GM12878 (cell line): ENCODE measurements around the gene CHMP4B.
"Not testable (repeated sequence)": the region's sequence is repeated elsewhere in the genome, so short reads cannot be mapped to it uniquely, and the experiment has no call there.

ENCODE experiments used
- CTCF ChIP-seq, 3 experiments: IDR thresholded peaks in 2 of 3; conservative IDR thresholded peaks in 1 of 3; 2 replicates each; pipeline ENCODE4 v1.5.1; 2011; ENCODE audit warnings: low read depth in 3 of 3, low read length in 3 of 3, mild to moderate bottlenecking in 3 of 3, control low read depth in 2 of 3, moderate library complexity in 2 of 3, inconsistent platforms in 1 of 3, mixed read lengths in 1 of 3; ENCODE audit not compliant: control insufficient read depth in 2 of 3, insufficient read depth in 1 of 3; ENCODE audit errors: extremely low read depth in 1 of 3
- JUND ChIP-seq: IDR thresholded peaks from 2 replicates; pipeline ENCODE4 v1.6.1; 2012; ENCODE audit warnings: low read depth, mild to moderate bottlenecking, low read length, improper control_type of control experiment, moderate library complexity
- KDM1A ChIP-seq: fragments of 200-600 bp; sonication (generic); IDR thresholded peaks from 2 replicates; pipeline ENCODE4 v1.6.1; 2016; ENCODE audit warnings: borderline replicate concordance
- MYC ChIP-seq: IDR thresholded peaks from 2 replicates; pipeline ENCODE4 v1.6.1; 2011; ENCODE audit warnings: mild to moderate bottlenecking, low read length, moderate library complexity, inconsistent platforms; ENCODE audit not compliant: insufficient read depth, insufficient replicate concordance, insufficient read length, severe bottlenecking
- POLR2A ChIP-seq: IDR thresholded peaks from 2 replicates; pipeline ENCODE4 v1.6.1; 2011; ENCODE audit warnings: low read depth, mild to moderate bottlenecking, low read length
- POU2F2 ChIP-seq: IDR thresholded peaks from 3 replicates; pipeline ENCODE4 v1.6.1; 2011; ENCODE audit warnings: low read depth, mild to moderate bottlenecking, low read length, borderline replicate concordance
- SMC3 ChIP-seq: IDR thresholded peaks from 2 replicates; pipeline ENCODE4 v1.6.1; 2011; ENCODE audit warnings: low read length, improper control_type of control experiment, borderline replicate concordance
- USF2 ChIP-seq: IDR thresholded peaks from 2 replicates; pipeline ENCODE4 v1.6.1; 2011; ENCODE audit warnings: low read depth, low read length, improper control_type of control experiment, borderline replicate concordance
- ZBTB4 ChIP-seq: fragments of 450-650 bp; formaldehyde crosslinking; IDR thresholded peaks from 2 replicates; pipeline ENCODE4 v1.4.0; 2022; ENCODE audit warnings: mild to moderate bottlenecking, moderate library complexity

- not testable (repeated sequence) for TF ChIP-seq POLR2A; CTCF (IDR thresholded peaks at IDR 0.05 in 2 of 3, conservative IDR thresholded peaks at IDR 0.05 in 1 of 3; ENCODE audit: control insufficient read depth in 2 of 3, extremely low read depth in 1 of 3, insufficient read depth in 1 of 3, low read depth in 3 of 3, low read length in 3 of 3); JUND; USF2; MYC; KDM1A; SMC3; ZBTB4; POU2F2
Observed at GRCh38 chr20:33792598-33792989, 18.6 kb upstream of the CHMP4B start.
